K562 (cell line): ENCODE data around the gene MCM3. TPM values are rescaled to one million over a fixed set of nuclear protein-coding genes. Genes with fewer than 3 reads are reported as not detected.

ENCODE experiments used
- BDP1 ChIP-seq: IDR thresholded peaks from 3 replicates; pipeline ENCODE4 v1.6.1; 2011; ENCODE audit not compliant: insufficient read length, insufficient read depth
- CHCHD3 ChIP-seq: fragments of 250-450 bp; sonication (Bioruptor Pico); IDR thresholded peaks from 2 replicates; pipeline ENCODE4 v2.1.2; 2022; ENCODE audit warnings: mild to moderate bottlenecking
- HCFC1 ChIP-seq: IDR thresholded peaks from 2 replicates; pipeline ENCODE4 v1.6.1; 2012; ENCODE audit warnings: low read depth, low read length, improper control_type of control experiment
- HDAC1 ChIP-seq, 2 experiments: fragments of 450-650 bp; IDR thresholded peaks; 2 replicates each; pipeline ENCODE4 v1.6.1; 2016 to 2017; ENCODE audit warnings: inconsistent platforms in 1 of 2, mild to moderate bottlenecking in 1 of 2, moderate library complexity in 1 of 2
- HMGN3 ChIP-seq: IDR thresholded peaks from 2 replicates; pipeline ENCODE4 v1.6.1; 2011; ENCODE audit warnings: borderline replicate concordance, low read depth, mild to moderate bottlenecking, mixed read lengths, low read length; ENCODE audit not compliant: insufficient read length; ENCODE audit errors: extremely low read depth
- HOXB6 ChIP-seq: fragments of 250-450 bp; sonication (Bioruptor Pico); IDR thresholded peaks from 2 replicates; pipeline ENCODE4 v1.5.1; 2022; ENCODE audit warnings: mild to moderate bottlenecking, borderline replicate concordance
- POLR2H ChIP-seq: IDR thresholded peaks from 2 replicates; pipeline ENCODE4 v1.6.1; 2016; ENCODE audit warnings: missing genetic modification characterization, low read depth, mild to moderate bottlenecking, control low read depth, missing compliant biosample characterization, moderate library complexity
- PYGO2 ChIP-seq: fragments of 450-650 bp; IDR thresholded peaks from 2 replicates; pipeline ENCODE4 v1.6.1; 2016; ENCODE audit warnings: mild to moderate bottlenecking, missing genetic modification characterization, moderate library complexity, missing compliant biosample characterization
- RBM17 ChIP-seq: fragments of 200-400 bp; formaldehyde crosslinking; IDR thresholded peaks from 2 replicates; pipeline ENCODE4 v1.6.1; 2017; ENCODE audit warnings: low read depth, mild to moderate bottlenecking, low read length, borderline replicate concordance
- SETDB1 ChIP-seq: IDR thresholded peaks from one replicate; pipeline ENCODE4 v1.6.1; 2012; ENCODE audit warnings: low read length, control low read depth, inconsistent platforms
- TCF7L2 ChIP-seq: fragments of 150-350 bp; IDR thresholded peaks from 2 replicates; pipeline ENCODE4 v1.6.1; 2016; ENCODE audit warnings: low read depth, mild to moderate bottlenecking, low read length, moderate library complexity
- TEAD1 ChIP-seq, 2 experiments: fragments of 450-650 bp in 1 of 2; sonication (generic) in 1 of 2; formaldehyde crosslinking; IDR thresholded peaks; 2 replicates each; pipeline versions ENCODE4 v1.4.0 to v1.8.0; 2020 to 2022; ENCODE audit warnings: mild to moderate bottlenecking in 2 of 2, missing genetic modification reagents in 1 of 2
- U2AF1 ChIP-seq: fragments of 200-400 bp; formaldehyde crosslinking; optimal IDR thresholded peaks from 2 replicates; pipeline ENCODE3; 2017; ENCODE audit warnings: mild to moderate bottlenecking, low read depth, low read length, moderate library complexity
- ZEB2 ChIP-seq: fragments of 450-650 bp; IDR thresholded peaks from 2 replicates; pipeline ENCODE4 v1.6.1; 2016
- ZNF239 ChIP-seq: fragments of 250-450 bp; sonication (Bioruptor Pico); IDR thresholded peaks from 2 replicates; pipeline ENCODE4 v1.4.0; 2020; ENCODE audit warnings: mild to moderate bottlenecking
- ZNF699 ChIP-seq: fragments of 250-450 bp; sonication (Bioruptor Pico); IDR thresholded peaks from 2 replicates; pipeline ENCODE4 v1.8.0; 2021; ENCODE audit warnings: mild to moderate bottlenecking, moderate library complexity; ENCODE audit not compliant: insufficient replicate concordance
- polyA plus RNA-seq, 8 experiments: library from polyadenylated mRNA; depleted of rRNA in 4 of 8; stranded (reverse) in 5 of 8; unstranded in 3 of 8; fragments of >200 nt; fragmentation: Nextera tagmentation in 2 of 8; fragmentation: Illumina TruSeq in 1 of 8; extraction: Ambion mirVana in 2 of 8; extraction: Trizol in 1 of 8; gene quantifications; 2 replicates each; pipeline versions ENCODE4 v1.2.1 to v1.2.3, GENCODE V29; 2011 to 2014; ENCODE audit warnings: inconsistent platforms in 1 of 8, missing spikeins in 1 of 8
- total RNA-seq, 7 experiments: library from RNA; depleted of rRNA in 6 of 7; stranded (reverse); fragments of >200 nt in 6 of 7; fragmentation: Illumina TruSeq in 2 of 7; extraction: Trizol in 2 of 7; gene quantifications; 2 replicates each; pipeline versions ENCODE4 v1.2.1 to v1.2.3, GENCODE V29; 2011 to 2021; ENCODE audit warnings: low replicate concordance in 1 of 7
- TF ChIP-seq, protein P1 (sequence below): IDR thresholded peaks from 3 replicates; pipeline ENCODE4 v1.6.1; 2011; ENCODE audit warnings: borderline replicate concordance, mild to moderate bottlenecking, moderate library complexity; ENCODE audit not compliant: insufficient read length; ENCODE audit errors: extremely low read depth
- TF ChIP-seq, protein P2 (sequence below): fragments of 450-650 bp; formaldehyde crosslinking; IDR thresholded peaks from 2 replicates; pipeline ENCODE4 v1.4.0; 2020; ENCODE audit warnings: mild to moderate bottlenecking, moderate library complexity
- TF ChIP-seq, protein P3 (sequence below), 2 experiments: IDR thresholded peaks; 2 replicates each; pipeline ENCODE4 v1.6.1; 2011; ENCODE audit warnings: borderline replicate concordance in 1 of 2, control low read depth in 1 of 2, low read depth in 1 of 2, low read length in 1 of 2, mild to moderate bottlenecking in 1 of 2, mixed read lengths in 1 of 2, moderate library complexity in 1 of 2; ENCODE audit not compliant: insufficient read depth in 1 of 2, insufficient read length in 1 of 2, poor library complexity in 1 of 2, severe bottlenecking in 1 of 2; ENCODE audit errors: extremely low read depth in 1 of 2
- TF ChIP-seq, protein P4 (sequence below): fragments of 450-650 bp; IDR thresholded peaks from 2 replicates; pipeline ENCODE4 v1.6.1; 2017; ENCODE audit warnings: antibody characterized with exemption

MCM3 gene
- total and polyA plus RNA-seq, 9 of the 15 experiments (the other 6 are each of a cell fraction or from before 2014, with no cell fraction given), result 76.1 to 270 (median 250) TPM

DNA sequence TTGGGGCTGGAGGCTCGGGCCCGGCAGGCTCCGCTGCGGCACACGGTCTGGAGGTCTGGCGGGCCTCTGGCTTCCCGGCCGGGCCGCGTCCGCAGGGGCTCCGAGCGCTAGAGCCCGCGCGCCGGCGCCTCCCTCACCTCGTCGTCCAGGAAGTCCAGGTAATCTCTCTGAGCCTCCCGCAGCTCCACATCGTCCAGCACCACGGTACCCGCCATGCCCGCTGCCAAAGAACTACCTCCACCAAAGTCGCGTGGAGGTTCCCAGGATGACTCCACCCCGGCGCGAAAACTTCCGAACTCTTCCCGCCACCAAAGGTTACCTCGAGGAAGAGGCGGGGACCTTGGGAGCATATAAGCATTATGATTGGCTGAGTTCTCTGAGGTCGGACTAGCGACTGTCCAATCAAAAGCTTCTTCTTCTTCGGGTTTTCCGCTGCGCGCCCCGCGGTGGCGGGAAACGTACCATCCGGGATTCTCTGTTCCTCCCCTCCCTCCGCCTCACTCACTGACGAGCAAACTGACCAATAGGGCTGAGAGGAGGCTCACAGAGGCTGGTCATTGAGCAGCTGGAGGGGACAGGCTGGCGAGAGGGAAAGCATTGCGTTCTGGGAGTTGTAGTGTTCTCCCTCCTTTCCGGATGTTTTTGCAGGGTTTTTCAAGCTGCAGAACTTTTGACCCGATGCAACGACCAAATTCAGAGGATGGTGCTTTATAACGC lies at the start of gene MCM3 (continued):
- TF ChIP-seq, protein P1, sequence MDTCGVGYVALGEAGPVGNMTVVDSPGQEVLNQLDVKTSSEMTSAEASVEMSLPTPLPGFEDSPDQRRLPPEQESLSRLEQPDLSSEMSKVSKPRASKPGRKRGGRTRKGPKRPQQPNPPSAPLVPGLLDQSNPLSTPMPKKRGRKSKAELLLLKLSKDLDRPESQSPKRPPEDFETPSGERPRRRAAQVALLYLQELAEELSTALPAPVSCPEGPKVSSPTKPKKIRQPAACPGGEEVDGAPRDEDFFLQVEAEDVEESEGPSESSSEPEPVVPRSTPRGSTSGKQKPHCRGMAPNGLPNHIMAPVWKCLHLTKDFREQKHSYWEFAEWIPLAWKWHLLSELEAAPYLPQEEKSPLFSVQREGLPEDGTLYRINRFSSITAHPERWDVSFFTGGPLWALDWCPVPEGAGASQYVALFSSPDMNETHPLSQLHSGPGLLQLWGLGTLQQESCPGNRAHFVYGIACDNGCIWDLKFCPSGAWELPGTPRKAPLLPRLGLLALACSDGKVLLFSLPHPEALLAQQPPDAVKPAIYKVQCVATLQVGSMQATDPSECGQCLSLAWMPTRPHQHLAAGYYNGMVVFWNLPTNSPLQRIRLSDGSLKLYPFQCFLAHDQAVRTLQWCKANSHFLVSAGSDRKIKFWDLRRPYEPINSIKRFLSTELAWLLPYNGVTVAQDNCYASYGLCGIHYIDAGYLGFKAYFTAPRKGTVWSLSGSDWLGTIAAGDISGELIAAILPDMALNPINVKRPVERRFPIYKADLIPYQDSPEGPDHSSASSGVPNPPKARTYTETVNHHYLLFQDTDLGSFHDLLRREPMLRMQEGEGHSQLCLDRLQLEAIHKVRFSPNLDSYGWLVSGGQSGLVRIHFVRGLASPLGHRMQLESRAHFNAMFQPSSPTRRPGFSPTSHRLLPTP, result no peak
- TF ChIP-seq ZNF699 (CRISPR knock-in tag) (no peak), U2AF1 (no peak), HOXB6 (no peak), TEAD1 (CRISPR knock-in tag; IDR thresholded peaks at IDR 0.05) (0 out of 4 replicates have a peak, but pooled peaks of 1 of the 2 experiments have one; percentile 65), CHCHD3 (no peak), HMGN3 (no peak), RBM17 (no peak), POLR2H (tag) (no peak; the same call in 1 of the 2 replicates), TCF7L2 (no peak), HCFC1 (peak; percentile 92), BDP1 (no peak), ZEB2 (peak; percentile 48; the same call in 1 of the 2 replicates), HDAC1 (IDR thresholded peaks at IDR 0.05) (peak in 1 of 2 experiments; percentile 92; a peak in 2 of 4 replicates), ZNF239 (CRISPR knock-in tag) (no peak), SETDB1 (no peak), PYGO2 (tag) (no peak)
- TF ChIP-seq, protein P2, sequence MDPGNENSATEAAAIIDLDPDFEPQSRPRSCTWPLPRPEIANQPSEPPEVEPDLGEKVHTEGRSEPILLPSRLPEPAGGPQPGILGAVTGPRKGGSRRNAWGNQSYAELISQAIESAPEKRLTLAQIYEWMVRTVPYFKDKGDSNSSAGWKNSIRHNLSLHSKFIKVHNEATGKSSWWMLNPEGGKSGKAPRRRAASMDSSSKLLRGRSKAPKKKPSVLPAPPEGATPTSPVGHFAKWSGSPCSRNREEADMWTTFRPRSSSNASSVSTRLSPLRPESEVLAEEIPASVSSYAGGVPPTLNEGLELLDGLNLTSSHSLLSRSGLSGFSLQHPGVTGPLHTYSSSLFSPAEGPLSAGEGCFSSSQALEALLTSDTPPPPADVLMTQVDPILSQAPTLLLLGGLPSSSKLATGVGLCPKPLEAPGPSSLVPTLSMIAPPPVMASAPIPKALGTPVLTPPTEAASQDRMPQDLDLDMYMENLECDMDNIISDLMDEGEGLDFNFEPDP, result no peak
- TF ChIP-seq, protein P3, sequence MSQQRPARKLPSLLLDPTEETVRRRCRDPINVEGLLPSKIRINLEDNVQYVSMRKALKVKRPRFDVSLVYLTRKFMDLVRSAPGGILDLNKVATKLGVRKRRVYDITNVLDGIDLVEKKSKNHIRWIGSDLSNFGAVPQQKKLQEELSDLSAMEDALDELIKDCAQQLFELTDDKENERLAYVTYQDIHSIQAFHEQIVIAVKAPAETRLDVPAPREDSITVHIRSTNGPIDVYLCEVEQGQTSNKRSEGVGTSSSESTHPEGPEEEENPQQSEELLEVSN (IDR thresholded peaks at IDR 0.05; ENCODE audit: borderline replicate concordance in 1 of 2, extremely low read depth in 1 of 2, insufficient read depth in 1 of 2, insufficient read length in 1 of 2, low read depth in 1 of 2, low read length in 1 of 2, poor library complexity in 1 of 2, severe bottlenecking in 1 of 2), result peak; percentile 89 to 91
- TF ChIP-seq, protein P4, sequence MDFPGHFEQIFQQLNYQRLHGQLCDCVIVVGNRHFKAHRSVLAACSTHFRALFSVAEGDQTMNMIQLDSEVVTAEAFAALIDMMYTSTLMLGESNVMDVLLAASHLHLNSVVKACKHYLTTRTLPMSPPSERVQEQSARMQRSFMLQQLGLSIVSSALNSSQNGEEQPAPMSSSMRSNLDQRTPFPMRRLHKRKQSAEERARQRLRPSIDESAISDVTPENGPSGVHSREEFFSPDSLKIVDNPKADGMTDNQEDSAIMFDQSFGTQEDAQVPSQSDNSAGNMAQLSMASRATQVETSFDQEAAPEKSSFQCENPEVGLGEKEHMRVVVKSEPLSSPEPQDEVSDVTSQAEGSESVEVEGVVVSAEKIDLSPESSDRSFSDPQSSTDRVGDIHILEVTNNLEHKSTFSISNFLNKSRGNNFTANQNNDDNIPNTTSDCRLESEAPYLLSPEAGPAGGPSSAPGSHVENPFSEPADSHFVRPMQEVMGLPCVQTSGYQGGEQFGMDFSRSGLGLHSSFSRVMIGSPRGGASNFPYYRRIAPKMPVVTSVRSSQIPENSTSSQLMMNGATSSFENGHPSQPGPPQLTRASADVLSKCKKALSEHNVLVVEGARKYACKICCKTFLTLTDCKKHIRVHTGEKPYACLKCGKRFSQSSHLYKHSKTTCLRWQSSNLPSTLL, result no peak
